Gastrocnemius medialis (tissue), 4 donors: ENCODE measurements around the gene TROAP. TPM values are rescaled to one million over a fixed set of nuclear protein-coding genes. Genes with fewer than 3 reads are reported as not detected.

Experiments used
- ATAC-seq, 2 donors: fragments of 150-250 bp; one replicate each; pipeline ENCODE4 v1.9.1; 2016
- DNase-seq, 2 donors: peaks; one replicate each; pipeline ENCODE4 v3.0.0-alpha.2; 2019
- H3K27ac ChIP-seq, 4 donors: fragments of 200-600 bp; sonication (generic); 1 replicate in 1 of 4; 2 replicates in 3 of 4; pipeline ENCODE4 v1.5.1; 2016 to 2018; ENCODE audit warnings: mild to moderate bottlenecking in 2 of 4, moderate library complexity in 1 of 4
- H3K27me3 ChIP-seq, 3 donors: fragments of 200-600 bp; sonication (generic) in 2 of 3; 1 replicate in 1 of 3; 2 replicates in 2 of 3; pipeline versions ENCODE4 v1.5.1 to v1.6.0; 2016 to 2019; ENCODE audit warnings: mild to moderate bottlenecking in 1 of 3, moderate library complexity in 1 of 3
- H3K36me3 ChIP-seq, 2 donors: fragments of 200-600 bp; sonication (generic) in 1 of 2; one replicate each; pipeline ENCODE4 v1.5.1; 2017 to 2018
- H3K4me1 ChIP-seq, 2 donors: fragments of 200-600 bp; sonication (generic) in 1 of 2; one replicate each; pipeline ENCODE4 v1.5.1; 2016 to 2017; ENCODE audit warnings: mild to moderate bottlenecking in 2 of 2
- H3K4me3 ChIP-seq, 4 donors: fragments of 200-600 bp; sonication (generic) in 3 of 4; 1 replicate in 1 of 4; 2 replicates in 3 of 4; pipeline ENCODE4 v1.5.1; 2016 to 2019; ENCODE audit warnings: mild to moderate bottlenecking in 2 of 4
- H3K9me3 ChIP-seq, 3 donors: fragments of 200-600 bp; sonication (generic) in 2 of 3; 1 replicate in 1 of 3; 2 replicates in 2 of 3; pipeline ENCODE4 v1.5.1; 2016 to 2019
- CTCF ChIP-seq, 5 experiments: fragments of 450-650 bp in 3 of 5; fragments of 200-600 bp in 2 of 5; sonication (generic) in 2 of 5; IDR thresholded peaks in 4 of 5; conservative IDR thresholded peaks in 1 of 5; 1 replicate in 4 of 5; 2 replicates in 1 of 5; pipeline ENCODE4 v1.5.1; 2016 to 2019; ENCODE audit warnings: antibody characterized with exemption in 5 of 5, mild to moderate bottlenecking in 3 of 5, moderate library complexity in 3 of 5
- POLR2A ChIP-seq, 2 donors: fragments of 450-650 bp; IDR thresholded peaks; one replicate each; pipeline ENCODE4 v1.6.1; 2017; ENCODE audit warnings: antibody characterized with exemption in 2 of 2, mild to moderate bottlenecking in 2 of 2, moderate library complexity in 2 of 2
- in situ Hi-C, 4 donors: fragments of 200-750 bp; cut with MboI; loops; one replicate each; pipeline versions ENCODE4 v1.15.0 to v1.8.0; 2017; ENCODE audit warnings: low sequenced_read_pairs in 4 of 4
- intact Hi-C: fragments of 100-400 bp; cut with DNase I; formaldehyde crosslinking; loops from one replicate; pipeline ENCODE4 v1.15.1; 2023; ENCODE audit warnings: low total_unique reads
- total RNA-seq, 4 donors: library from RNA; depleted of rRNA; stranded (reverse); fragments of >200 nt; gene quantifications; one replicate each; pipeline versions ENCODE4 v1.1.0 to v1.2.3, GENCODE V29; 2016

TROAP gene
- total RNA-seq, 4 donors from 2014 or later: 0.24 TPM; not detected in 3

DNA sequence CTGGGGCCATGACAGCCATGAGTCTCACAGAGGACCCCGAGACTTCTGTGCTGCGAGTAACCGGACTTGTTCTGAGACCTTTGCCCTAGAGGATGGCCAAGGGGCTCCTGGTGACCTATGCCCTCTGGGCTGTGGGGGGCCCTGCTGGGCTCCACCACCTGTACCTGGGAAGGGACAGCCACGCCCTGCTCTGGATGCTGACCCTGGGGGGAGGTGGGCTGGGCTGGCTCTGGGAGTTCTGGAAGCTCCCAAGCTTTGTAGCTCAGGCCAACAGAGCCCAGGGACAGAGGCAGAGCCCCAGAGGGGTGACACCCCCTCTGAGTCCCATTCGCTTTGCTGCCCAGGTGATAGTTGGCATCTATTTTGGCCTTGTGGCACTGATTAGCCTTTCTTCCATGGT lies 25.7 kb downstream of the TROAP start:
- H3K9me3 ChIP-seq: no peaks in the 10 kb centered on the region
- no peak for TF ChIP-seq POLR2A (IDR thresholded peaks at IDR 0.05)
- in situ Hi-C loops: no loop called here

DNA sequence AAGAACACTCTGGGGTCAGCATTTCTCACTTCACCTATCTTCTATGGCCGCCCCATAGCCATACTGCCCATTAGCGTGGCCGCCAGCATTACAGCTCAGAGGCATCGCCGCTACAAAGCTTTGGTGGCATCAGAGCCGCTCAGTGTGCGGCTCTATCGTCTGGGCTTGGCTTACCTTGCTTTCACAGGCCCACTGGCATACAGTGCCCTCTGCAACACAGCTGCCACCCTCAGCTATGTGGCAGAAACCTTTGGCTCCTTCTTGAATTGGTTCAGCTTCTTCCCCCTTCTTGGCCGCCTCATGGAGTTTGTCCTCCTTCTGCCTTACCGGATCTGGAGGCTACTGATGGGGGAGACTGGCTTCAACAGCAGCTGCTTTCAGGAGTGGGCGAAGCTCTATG lies 26.2 kb downstream of the TROAP start:
- DNase-seq (no peak), ATAC-seq (no peak)
- peaks cover 27 to 38% of the 10 kb centered on the region in 2 donors for H3K4me1 ChIP-seq
- H3K9me3 ChIP-seq: no peaks in the 10 kb centered on the region
- no peak for TF ChIP-seq CTCF (IDR thresholded peaks at IDR 0.05 in 4 of 5, conservative IDR thresholded peaks at IDR 0.05 in 1 of 5)
- TF ChIP-seq POLR2A (IDR thresholded peaks at IDR 0.05): no peak
- intact Hi-C loops: no loop called here
- peaks cover 62 to 69% (median 63%) of the 10 kb centered on the region in 3 donors for H3K27me3 ChIP-seq
- in situ Hi-C loops: no loop called here
- H3K4me3 ChIP-seq: no peak overlapping the region
- no peaks in the 10 kb centered on the region for H3K36me3 ChIP-seq
- H3K27ac ChIP-seq: no peak overlapping the region

More for the DNA sequence above, 25.7 kb downstream of the TROAP start:
- H3K4me1 ChIP-seq: peaks cover 27 to 38% of the 10 kb centered on the region in 2 donors
- intact Hi-C loops: no loop called here
- DNase-seq: no peak
- no peaks in the 10 kb centered on the region for H3K36me3 ChIP-seq
- H3K27ac ChIP-seq: no peak overlapping the region
- ATAC-seq: no peak
- H3K4me3 ChIP-seq: no peak overlapping the region
- H3K27me3 ChIP-seq: peaks cover 67 to 74% (median 68%) of the 10 kb centered on the region in 3 donors

GRCh38 chr12:49352351-49352750 lies 29.3 kb downstream of the TROAP start:
- TF ChIP-seq CTCF (IDR thresholded peaks at IDR 0.05 in 4 of 5, conservative IDR thresholded peaks at IDR 0.05 in 1 of 5) (no peak), POLR2A (IDR thresholded peaks at IDR 0.05) (no peak)
- Histone ChIP-seq H3K9me3 (no peaks in the 10 kb centered on the region), H3K4me3 (no peak overlapping the region), H3K27me3 (peaks cover 32 to 38% (median 34%) of the 10 kb centered on the region in 3 donors), H3K36me3 (no peaks in the 10 kb centered on the region), H3K27ac (no peak overlapping the region), H3K4me1 (peaks cover 8 to 11% of the 10 kb centered on the region in 2 donors)
- intact Hi-C loops: no loop called here
- no peak for DNase-seq
- no peak for ATAC-seq
- in situ Hi-C loops: loop anchor here in 2 of 4 donors (10.0 kb wide), 1 partner anchor 162 kb away; no protein-coding TSS in a partner anchor

DNA sequence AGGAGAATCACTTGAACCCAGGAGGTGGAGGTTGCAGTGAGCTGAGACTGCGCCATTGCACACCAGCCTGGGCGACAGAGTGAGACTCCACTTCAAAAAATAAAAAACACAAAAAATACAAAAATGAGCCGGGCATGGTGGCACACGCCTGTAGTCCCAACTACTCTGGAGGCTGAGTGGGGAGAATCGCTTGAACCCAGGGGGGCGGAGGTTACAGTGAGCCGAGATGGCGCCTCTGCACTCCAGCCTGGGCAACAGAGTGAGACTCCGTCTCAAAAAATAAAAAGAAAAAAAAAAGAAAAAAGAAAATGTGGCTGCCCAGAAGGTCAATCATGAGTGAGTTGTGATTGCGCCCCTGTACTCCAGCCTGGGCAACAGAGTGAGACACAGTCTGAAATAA lies 32.9 kb downstream of the TROAP start:
- H3K36me3 ChIP-seq: no peaks in the 10 kb centered on the region
- H3K9me3 ChIP-seq: no peaks in the 10 kb centered on the region
- in situ Hi-C loops (loop anchor here in 2 of 4 donors (10.0 kb wide), 1 partner anchor 159 kb away; no protein-coding TSS in a partner anchor), intact Hi-C loops (no loop called here)
- peaks cover 0 to 7% of the 10 kb centered on the region in 2 donors for H3K4me1 ChIP-seq
- DNase-seq (no peak), ATAC-seq (no peak)
- H3K4me3 ChIP-seq: no peak overlapping the region
- H3K27ac ChIP-seq: no peak overlapping the region
- peaks cover 8 to 13% (median 10%) of the 10 kb centered on the region in 3 donors for H3K27me3 ChIP-seq
- no peak for TF ChIP-seq POLR2A (IDR thresholded peaks at IDR 0.05)
- TF ChIP-seq CTCF (IDR thresholded peaks at IDR 0.05 in 4 of 5, conservative IDR thresholded peaks at IDR 0.05 in 1 of 5): no peak

DNA sequence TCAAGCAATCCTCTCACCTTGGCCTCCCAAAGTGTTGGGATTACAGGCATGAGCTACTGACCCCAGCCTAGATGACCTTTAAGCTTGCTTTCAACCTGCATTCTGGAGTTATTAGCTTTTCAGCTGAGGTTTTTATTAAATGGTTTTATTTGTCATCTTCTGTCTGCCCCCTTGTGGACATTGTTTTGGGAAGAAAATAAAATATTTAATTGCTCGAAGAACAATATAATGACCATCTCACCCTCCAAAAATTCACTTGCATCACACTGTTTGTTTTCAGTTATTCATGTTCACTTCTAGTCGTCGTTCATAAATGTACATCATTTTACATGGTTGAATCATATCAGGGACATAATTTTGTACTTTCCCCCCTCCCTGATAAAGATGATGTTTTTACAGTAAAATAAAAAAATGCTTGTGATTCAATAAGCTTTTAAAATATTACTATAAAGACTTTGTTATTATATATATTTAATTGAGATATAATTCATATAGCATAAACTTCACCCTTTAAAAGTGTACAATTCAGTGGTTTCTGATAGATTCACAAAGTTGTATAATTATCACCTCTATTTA lies 34.1 kb downstream of the TROAP start:
- TF ChIP-seq CTCF (IDR thresholded peaks at IDR 0.05 in 4 of 5, conservative IDR thresholded peaks at IDR 0.05 in 1 of 5): peak in 1 of 5 experiments; percentile 45
- no peak for TF ChIP-seq POLR2A (IDR thresholded peaks at IDR 0.05)

More for the DNA sequence above, 34.1 kb downstream of the TROAP start:
- in situ Hi-C loops (loop anchor here in 2 of 4 donors (10.0 kb wide), 1 partner anchor 158 kb away; no protein-coding TSS in a partner anchor), intact Hi-C loops (no loop called here)
- no peak for ATAC-seq
- peaks cover 0 to 7% of the 10 kb centered on the region in 2 donors for H3K4me1 ChIP-seq
- no peak overlapping the region for H3K4me3 ChIP-seq
- no peaks in the 10 kb centered on the region for H3K36me3 ChIP-seq
- peaks cover 0 to 3% (median 2%) of the 10 kb centered on the region in 3 donors for H3K27me3 ChIP-seq
- no peaks in the 10 kb centered on the region for H3K9me3 ChIP-seq
- H3K27ac ChIP-seq: no peak overlapping the region
- DNase-seq: no peak
